GM19455 (cell line): Measurements from ENCODE around the gene PRRC2A.

ENCODE experiments used
- ATAC-seq: cut with Tn5 transposase; IDR thresholded peaks from one replicate; pipeline ENCODE4 v1.9.1; 2021; ENCODE audit not compliant: unreplicated experiment

Gene PRRC2A

DNA sequence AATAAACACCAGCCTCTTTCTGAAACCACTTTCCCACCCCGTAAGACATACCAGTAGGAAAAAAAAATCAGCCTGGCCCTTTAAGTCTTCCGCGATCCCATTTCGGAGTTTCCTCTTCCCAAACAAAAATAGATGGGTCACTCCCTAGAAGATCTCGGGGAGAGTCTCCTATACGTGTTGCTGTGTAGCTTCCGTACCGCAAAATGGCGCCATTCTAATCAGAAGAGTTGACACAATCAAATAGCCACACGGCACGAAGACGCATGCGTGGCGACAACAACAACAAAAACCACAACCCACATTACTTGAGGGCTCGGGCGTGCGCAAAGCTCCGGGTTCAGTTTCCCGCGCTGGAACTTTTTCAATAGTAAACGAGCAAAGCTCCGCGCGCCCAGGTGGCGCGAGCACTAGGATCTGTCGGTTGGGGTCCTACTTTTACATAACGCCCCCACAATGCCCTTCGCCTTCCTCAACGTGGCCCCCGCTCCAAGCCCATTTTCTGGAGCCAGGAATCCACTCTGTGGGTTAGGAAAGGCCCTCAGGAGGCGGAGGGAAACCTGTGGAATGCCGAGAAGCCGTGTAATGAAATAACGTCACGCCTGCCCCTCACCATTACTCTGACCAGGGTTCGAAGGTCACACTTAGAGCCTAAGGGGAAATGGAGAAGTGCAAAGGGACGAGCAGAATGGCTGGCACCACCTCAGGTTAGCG lies 44.4 kb downstream of the PRRC2A start, which contains the start of gene GPANK1:
Gene GPANK1 (minus strand): TSS at position 208 of the 711 bp plus-strand sequence. CDS start 519 bp downstream, outside the sequence.
- no peak for ATAC-seq

GRCh38 chr6:31665501-31666336 lies 45.2 kb downstream of the PRRC2A start, which contains the start of gene CSNK2B:
CSNK2B (plus strand) TSS chr6:31666080; CDS start chr6:31666832, 752 bp downstream.
- ATAC-seq: peak; percentile 82

DNA sequence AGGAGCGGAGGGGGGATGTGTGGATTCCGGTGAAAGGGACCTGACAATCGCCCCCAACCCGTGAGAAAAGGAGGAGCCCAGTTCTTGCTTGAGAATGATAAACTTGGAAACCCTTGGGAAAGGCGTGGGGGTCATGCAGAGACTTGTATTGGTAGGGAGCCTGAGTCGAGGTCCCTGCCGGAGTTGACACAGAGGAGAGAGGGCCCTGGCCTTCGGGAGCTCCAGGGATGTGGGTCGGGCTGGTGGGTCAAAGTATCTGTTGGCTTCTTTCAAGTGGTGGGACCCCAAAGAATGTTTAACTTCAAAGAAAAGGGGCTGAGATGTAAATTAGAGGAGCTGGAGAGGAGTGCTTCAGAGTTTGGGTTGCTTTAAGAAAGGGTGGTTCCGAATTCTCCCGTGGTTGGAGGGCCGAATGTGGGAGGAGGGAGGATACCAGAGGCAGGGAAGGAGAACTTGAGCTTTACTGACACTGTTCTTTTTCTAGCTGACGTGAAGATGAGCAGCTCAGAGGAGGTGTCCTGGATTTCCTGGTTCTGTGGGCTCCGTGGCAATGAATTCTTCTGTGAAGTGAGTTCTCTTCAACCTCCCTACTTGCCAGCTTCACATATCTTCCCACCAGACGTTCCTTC lies 45.9 kb downstream of the PRRC2A start:
- no peak for ATAC-seq

GRCh38 chr6:31669676-31670075 lies 49.2 kb downstream of the PRRC2A start, which contains the start of gene LY6G5B:
LY6G5B (plus strand) TSS chr6:31669976; CDS start chr6:31670951, 975 bp downstream.
- no peak for ATAC-seq

- no peak for ATAC-seq
Observed at GRCh38 chr6:31676322-31676903, 55.9 kb downstream of the PRRC2A start.

GRCh38 chr6:31676904-31677303 lies 56.4 kb downstream of the PRRC2A start:
- ATAC-seq: no peak

DNA sequence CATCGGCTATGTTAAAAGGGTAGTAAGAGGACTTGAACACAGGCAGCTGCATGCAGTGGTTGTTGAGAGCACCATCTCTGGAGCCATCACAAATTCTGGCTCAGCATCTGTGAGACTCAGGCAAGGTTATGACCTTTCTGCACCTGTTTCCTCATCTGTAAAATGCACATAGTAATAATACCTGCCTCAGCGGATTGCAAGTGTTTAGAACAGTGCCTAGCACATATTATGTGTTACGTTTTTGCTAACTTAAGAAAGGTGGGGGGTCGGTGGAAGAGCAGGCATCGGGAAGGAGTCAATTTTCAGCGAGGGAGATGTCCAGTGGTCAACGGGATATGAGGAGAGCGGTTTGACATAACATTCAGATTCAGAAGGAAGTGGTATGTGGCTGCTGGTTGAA lies 57.4 kb downstream of the PRRC2A start:
- no peak for ATAC-seq

GRCh38 chr6:31680226-31681134 lies 60.0 kb downstream of the PRRC2A start, which contains the start of gene LY6G5C:
LY6G5C (minus strand) TSS chr6:31681067; CDS start chr6:31680373, 694 bp downstream.
- no peak for ATAC-seq

DNA sequence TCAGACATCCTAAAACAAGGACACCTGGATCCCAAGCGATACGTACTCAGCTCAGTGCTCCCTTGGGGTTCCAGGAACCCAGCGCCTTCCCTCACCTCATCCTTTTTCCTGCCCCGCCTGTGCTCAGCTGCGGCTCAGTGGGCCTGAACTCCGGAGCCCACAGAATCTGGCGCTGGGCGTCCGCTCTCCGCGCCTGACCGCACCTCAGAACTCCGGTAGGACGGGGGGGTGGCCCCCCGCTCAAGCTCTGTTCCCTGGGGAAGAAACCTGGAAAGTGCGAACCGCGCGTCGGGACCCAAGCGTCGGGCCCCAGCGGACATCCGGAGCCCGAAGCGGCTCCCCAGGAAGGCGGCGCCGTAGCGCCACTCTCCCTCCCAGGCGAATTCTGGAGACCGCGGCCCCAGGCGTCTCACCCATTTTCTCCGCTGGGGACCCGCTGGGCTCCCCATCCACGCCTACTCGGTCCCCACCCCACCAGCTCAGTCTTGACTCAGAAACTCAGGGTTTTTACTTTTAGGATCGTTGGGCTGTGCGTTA lies 60.7 kb downstream of the PRRC2A start:
- no peak for ATAC-seq

DNA sequence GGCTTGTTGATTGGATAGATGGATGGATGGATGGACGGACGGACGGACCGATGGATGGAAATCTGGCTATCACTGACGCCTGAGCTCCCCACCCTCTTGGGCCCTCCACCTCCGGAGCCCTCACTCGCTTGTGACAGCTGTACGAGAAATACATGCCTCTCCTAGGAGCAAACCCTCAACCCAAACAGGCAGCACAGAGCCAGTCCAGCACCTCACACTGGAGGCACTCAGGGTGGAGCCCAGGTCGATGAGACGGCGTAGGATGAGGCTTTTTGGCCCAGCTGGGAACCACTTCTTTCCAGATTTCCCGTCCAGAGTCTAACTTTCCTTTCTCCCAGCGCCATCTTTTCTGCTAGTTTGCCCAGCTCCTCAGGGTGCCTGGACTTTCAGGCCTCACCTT lies 63.1 kb downstream of the PRRC2A start:
- ATAC-seq: no peak

- no peak for ATAC-seq
Observed at GRCh38 chr6:31686483-31686882, 66.0 kb downstream of the PRRC2A start.

GRCh38 chr6:31687321-31687720 lies 66.8 kb downstream of the PRRC2A start:
- ATAC-seq: no peak
